Ishikawa (cell line): ENCODE data around the gene NT5C.

Experiments
- CEBPB ChIP-seq: IDR thresholded peaks from 2 replicates; pipeline ENCODE4 v1.6.1; 2012
- EGR1 ChIP-seq: IDR thresholded peaks from 2 replicates; pipeline ENCODE4 v1.6.1; 2012
- EP300 ChIP-seq: IDR thresholded peaks from 2 replicates; pipeline ENCODE4 v1.6.1; 2012; ENCODE audit warnings: borderline replicate concordance
- FOXM1 ChIP-seq: IDR thresholded peaks from 2 replicates; pipeline ENCODE4 v1.6.1; 2012; ENCODE audit warnings: low read depth, borderline replicate concordance
- NFIC ChIP-seq: IDR thresholded peaks from 2 replicates; pipeline ENCODE4 v1.6.1; 2012
- TAF1 ChIP-seq: IDR thresholded peaks from 2 replicates; pipeline ENCODE4 v1.6.1; 2012; ENCODE audit warnings: low read depth, mild to moderate bottlenecking
- YY1 ChIP-seq: IDR thresholded peaks from 2 replicates; pipeline ENCODE4 v1.6.1; 2012; ENCODE audit warnings: low read depth
- TF ChIP-seq, protein P1 (sequence below): IDR thresholded peaks from 2 replicates; pipeline ENCODE4 v1.6.1; 2012
- TF ChIP-seq, protein P2 (sequence below): IDR thresholded peaks from 2 replicates; pipeline ENCODE4 v1.6.1; 2012; ENCODE audit warnings: low read depth, mild to moderate bottlenecking
- TF ChIP-seq, protein P3 (sequence below): IDR thresholded peaks from 2 replicates; pipeline ENCODE4 v1.6.1; 2012

DNA sequence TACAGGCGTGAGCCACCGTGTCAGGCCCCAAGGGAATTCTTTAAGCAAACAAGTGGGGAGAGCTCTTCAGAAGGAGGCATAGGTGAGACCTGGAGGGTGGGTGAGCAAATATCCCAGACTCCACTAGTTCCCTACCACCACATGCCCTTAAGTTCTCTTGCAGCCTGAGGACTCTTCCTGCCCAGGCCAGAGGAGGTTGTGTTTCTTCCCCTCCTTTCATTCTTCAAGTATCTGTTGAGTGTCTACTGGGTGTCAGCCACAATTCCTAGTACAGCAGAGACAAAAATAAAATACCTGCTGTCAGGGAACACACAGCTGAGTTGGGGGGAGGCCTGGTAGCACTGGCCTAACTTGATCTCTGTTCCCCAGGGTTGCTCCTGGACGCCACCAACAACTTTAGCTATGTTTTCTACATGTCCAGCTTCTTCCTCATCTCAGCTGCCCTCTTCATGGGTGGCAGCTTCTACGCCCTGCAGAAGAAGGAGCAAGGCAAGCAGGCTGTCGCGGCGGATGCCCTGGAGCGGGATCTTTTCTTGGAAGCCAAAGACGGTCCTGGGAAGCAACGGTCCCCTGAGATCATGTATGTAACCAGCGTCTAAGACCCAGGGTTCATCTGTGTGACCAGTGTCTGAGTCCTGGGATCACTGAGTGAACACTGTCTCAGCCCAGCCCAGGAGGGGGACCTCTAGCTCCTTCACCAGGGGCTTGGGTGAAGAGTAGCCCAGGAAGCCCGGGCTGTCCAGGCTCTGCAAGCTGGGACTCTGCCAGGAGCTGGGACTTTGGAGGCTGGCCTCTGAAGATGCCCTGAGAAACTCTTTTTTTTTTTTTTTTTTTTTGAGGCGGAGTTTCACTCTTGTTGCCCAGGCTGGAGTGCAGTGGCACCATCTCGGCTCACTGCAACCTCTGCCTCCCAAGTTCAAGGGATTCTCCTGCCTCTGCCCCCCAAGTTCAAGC lies 27.7 kb downstream of the NT5C start:
- TF ChIP-seq FOXM1 (no peak), TAF1 (no peak), CEBPB (no peak), EP300 (no peak), EGR1 (no peak), NFIC (no peak), YY1 (no peak)
- TF ChIP-seq, protein P1, sequence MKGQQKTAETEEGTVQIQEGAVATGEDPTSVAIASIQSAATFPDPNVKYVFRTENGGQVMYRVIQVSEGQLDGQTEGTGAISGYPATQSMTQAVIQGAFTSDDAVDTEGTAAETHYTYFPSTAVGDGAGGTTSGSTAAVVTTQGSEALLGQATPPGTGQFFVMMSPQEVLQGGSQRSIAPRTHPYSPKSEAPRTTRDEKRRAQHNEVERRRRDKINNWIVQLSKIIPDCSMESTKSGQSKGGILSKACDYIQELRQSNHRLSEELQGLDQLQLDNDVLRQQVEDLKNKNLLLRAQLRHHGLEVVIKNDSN = no peak
- TF ChIP-seq, protein P2, sequence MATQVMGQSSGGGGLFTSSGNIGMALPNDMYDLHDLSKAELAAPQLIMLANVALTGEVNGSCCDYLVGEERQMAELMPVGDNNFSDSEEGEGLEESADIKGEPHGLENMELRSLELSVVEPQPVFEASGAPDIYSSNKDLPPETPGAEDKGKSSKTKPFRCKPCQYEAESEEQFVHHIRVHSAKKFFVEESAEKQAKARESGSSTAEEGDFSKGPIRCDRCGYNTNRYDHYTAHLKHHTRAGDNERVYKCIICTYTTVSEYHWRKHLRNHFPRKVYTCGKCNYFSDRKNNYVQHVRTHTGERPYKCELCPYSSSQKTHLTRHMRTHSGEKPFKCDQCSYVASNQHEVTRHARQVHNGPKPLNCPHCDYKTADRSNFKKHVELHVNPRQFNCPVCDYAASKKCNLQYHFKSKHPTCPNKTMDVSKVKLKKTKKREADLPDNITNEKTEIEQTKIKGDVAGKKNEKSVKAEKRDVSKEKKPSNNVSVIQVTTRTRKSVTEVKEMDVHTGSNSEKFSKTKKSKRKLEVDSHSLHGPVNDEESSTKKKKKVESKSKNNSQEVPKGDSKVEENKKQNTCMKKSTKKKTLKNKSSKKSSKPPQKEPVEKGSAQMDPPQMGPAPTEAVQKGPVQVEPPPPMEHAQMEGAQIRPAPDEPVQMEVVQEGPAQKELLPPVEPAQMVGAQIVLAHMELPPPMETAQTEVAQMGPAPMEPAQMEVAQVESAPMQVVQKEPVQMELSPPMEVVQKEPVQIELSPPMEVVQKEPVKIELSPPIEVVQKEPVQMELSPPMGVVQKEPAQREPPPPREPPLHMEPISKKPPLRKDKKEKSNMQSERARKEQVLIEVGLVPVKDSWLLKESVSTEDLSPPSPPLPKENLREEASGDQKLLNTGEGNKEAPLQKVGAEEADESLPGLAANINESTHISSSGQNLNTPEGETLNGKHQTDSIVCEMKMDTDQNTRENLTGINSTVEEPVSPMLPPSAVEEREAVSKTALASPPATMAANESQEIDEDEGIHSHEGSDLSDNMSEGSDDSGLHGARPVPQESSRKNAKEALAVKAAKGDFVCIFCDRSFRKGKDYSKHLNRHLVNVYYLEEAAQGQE = no peak
- TF ChIP-seq, protein P3, sequence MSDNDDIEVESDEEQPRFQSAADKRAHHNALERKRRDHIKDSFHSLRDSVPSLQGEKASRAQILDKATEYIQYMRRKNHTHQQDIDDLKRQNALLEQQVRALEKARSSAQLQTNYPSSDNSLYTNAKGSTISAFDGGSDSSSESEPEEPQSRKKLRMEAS = no peak
